ENCODE results near the gene AKT3. TPM values are rescaled to one million over a fixed set of nuclear protein-coding genes. Genes with fewer than 3 reads are reported as not detected.

Gene AKT3
- total RNA-seq, 1 donor from 2014 or later, result 36.2 TPM

- Histone ChIP-seq H3K4me1 (peaks cover 73% of the 10 kb centered on the region), H3K27me3 (no peaks in the 10 kb centered on the region), H3F3A (ENCODE audit: low read depth) (peaks cover 49% of the 10 kb centered on the region), H3K36me3 (no peaks in the 10 kb centered on the region), H3K79me2 (ENCODE audit: low read depth) (no peaks in the 10 kb centered on the region), H3K4me3 (no peak overlapping the region), H3K4me2 (peak overlapping the region; percentile 66), H3K9ac (no peak overlapping the region), H4K20me1 (ENCODE audit: low read depth) (no peaks in the 10 kb centered on the region), H2AFZ (replicated peaks) (no peak overlapping the region), H3K27ac (no peak overlapping the region), H3K9me3 (ENCODE audit: low read depth) (no peaks in the 10 kb centered on the region)
- Mint-ChIP-seq H3K27me3 (ENCODE audit: insufficient read depth, low read depth) (peaks cover 2% of the 10 kb centered on the region), H3K4me3 (peak overlapping the region; percentile 5), H3K9me3 (no peaks in the 10 kb centered on the region), H3K36me3 (peaks cover 2% of the 10 kb centered on the region), H3K27ac (peak overlapping the region; percentile 16), H3K4me1 (peaks cover 71% of the 10 kb centered on the region)
- no peak for DNase-seq (ENCODE audit: low spot score)
- TF ChIP-seq EZH2 (IDR thresholded peaks at IDR 0.05) (no peak), EZH2phosphoT487 (IDR thresholded peaks at IDR 0.05) (no peak)
These were observed 378.0 kb downstream of the AKT3 start for GRCh38 chr1:243471754-243472745.

DNA sequence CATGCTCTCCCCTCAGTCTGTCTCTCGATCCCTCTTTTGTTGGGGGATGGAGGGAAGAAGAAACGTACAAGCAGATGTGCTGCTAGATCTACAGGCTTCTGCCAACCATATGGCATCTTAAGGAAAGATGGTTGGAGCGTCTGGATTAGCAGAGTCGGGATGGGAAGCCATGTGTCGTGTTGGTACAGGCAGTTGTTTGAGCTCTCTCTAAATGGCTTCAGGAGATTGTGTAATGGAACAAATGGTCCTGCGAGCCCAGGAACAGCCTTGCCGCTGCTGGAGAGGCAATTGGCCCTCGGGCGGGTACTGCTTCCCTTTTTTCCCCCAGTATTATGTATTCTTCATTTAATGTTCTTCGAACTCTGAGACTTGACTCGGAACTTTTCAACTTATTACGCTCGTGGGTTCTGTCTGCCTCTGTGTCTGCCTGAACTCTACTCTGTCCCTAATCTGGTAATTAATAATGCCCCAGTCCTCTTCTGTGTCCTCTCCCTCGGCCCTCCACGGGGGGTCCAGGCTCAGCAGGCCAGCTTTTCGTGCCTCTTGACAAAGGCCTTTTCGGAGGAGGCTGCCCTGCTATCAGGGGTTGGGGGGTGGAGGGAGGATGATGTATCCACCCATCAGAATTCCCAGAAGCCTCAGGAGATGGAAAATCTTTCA lies 378.9 kb downstream of the AKT3 start:
- H3K36me3 Mint-ChIP-seq, result peaks cover 3% of the 10 kb centered on the region
- no peak overlapping the region for H3K9ac ChIP-seq
- H3K4me3 ChIP-seq, result peak overlapping the region; percentile 16
- H3K4me3 Mint-ChIP-seq, result peak overlapping the region; percentile 57
- H4K20me1 ChIP-seq (ENCODE audit: low read depth), result no peaks in the 10 kb centered on the region
- peak overlapping the region; percentile 69 for H3K27ac ChIP-seq
- peaks cover 68% of the 10 kb centered on the region for H3K4me1 ChIP-seq
- peaks cover 64% of the 10 kb centered on the region for H3K4me1 Mint-ChIP-seq
- no peaks in the 10 kb centered on the region for H3K9me3 Mint-ChIP-seq
- H3K27me3 Mint-ChIP-seq (ENCODE audit: insufficient read depth, low read depth), result peaks cover 2% of the 10 kb centered on the region
- H3K79me2 ChIP-seq (ENCODE audit: low read depth), result no peaks in the 10 kb centered on the region
- peak overlapping the region; percentile 70 for H2AFZ ChIP-seq (replicated peaks)
- no peak for TF ChIP-seq EZH2 (IDR thresholded peaks at IDR 0.05)
- DNase-seq (ENCODE audit: low spot score), result peak; percentile 76
- H3K27me3 ChIP-seq, result no peaks in the 10 kb centered on the region
- peaks cover 47% of the 10 kb centered on the region for H3F3A ChIP-seq (ENCODE audit: low read depth)
- no peaks in the 10 kb centered on the region for H3K36me3 ChIP-seq
- no peaks in the 10 kb centered on the region for H3K9me3 ChIP-seq (ENCODE audit: low read depth)
- peak overlapping the region; percentile 66 for H3K4me2 ChIP-seq
- H3K27ac Mint-ChIP-seq, result peak overlapping the region; percentile 97

- Mint-ChIP-seq H3K27ac (peak overlapping the region; percentile 97), H3K27me3 (ENCODE audit: insufficient read depth, low read depth) (peaks cover 2% of the 10 kb centered on the region), H3K4me3 (peak overlapping the region; percentile 57), H3K36me3 (peaks cover 3% of the 10 kb centered on the region), H3K4me1 (peaks cover 57% of the 10 kb centered on the region), H3K9me3 (no peaks in the 10 kb centered on the region)
- Histone ChIP-seq H3K4me2 (peak overlapping the region; percentile 66), H3K9ac (no peak overlapping the region), H3K4me1 (peaks cover 63% of the 10 kb centered on the region), H3K27ac (peak overlapping the region; percentile 69), H4K20me1 (ENCODE audit: low read depth) (no peaks in the 10 kb centered on the region), H2AFZ (replicated peaks) (peak overlapping the region; percentile 70), H3K9me3 (ENCODE audit: low read depth) (no peaks in the 10 kb centered on the region), H3K4me3 (peak overlapping the region; percentile 16), H3K36me3 (no peaks in the 10 kb centered on the region), H3K79me2 (ENCODE audit: low read depth) (no peaks in the 10 kb centered on the region), H3F3A (ENCODE audit: low read depth) (peaks cover 42% of the 10 kb centered on the region), H3K27me3 (no peaks in the 10 kb centered on the region)
- TF ChIP-seq EZH2phosphoT487 (IDR thresholded peaks at IDR 0.05) (no peak), EZH2 (IDR thresholded peaks at IDR 0.05) (no peak)
- TF ChIP-seq, protein P1, sequence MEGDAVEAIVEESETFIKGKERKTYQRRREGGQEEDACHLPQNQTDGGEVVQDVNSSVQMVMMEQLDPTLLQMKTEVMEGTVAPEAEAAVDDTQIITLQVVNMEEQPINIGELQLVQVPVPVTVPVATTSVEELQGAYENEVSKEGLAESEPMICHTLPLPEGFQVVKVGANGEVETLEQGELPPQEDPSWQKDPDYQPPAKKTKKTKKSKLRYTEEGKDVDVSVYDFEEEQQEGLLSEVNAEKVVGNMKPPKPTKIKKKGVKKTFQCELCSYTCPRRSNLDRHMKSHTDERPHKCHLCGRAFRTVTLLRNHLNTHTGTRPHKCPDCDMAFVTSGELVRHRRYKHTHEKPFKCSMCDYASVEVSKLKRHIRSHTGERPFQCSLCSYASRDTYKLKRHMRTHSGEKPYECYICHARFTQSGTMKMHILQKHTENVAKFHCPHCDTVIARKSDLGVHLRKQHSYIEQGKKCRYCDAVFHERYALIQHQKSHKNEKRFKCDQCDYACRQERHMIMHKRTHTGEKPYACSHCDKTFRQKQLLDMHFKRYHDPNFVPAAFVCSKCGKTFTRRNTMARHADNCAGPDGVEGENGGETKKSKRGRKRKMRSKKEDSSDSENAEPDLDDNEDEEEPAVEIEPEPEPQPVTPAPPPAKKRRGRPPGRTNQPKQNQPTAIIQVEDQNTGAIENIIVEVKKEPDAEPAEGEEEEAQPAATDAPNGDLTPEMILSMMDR (IDR thresholded peaks at IDR 0.05), result no peak
- peak; percentile 68 for DNase-seq (ENCODE audit: low spot score)
These were observed 379.5 kb downstream of the AKT3 start for GRCh38 chr1:243470502-243470901.

- no peak overlapping the region for H3K9ac ChIP-seq
- TF ChIP-seq, protein P1 (IDR thresholded peaks at IDR 0.05), result no peak
- TF ChIP-seq EZH2phosphoT487 (IDR thresholded peaks at IDR 0.05) (no peak), EZH2 (IDR thresholded peaks at IDR 0.05) (no peak)
- H3K27ac Mint-ChIP-seq, result peak overlapping the region; percentile 97
- no peaks in the 10 kb centered on the region for H3K36me3 ChIP-seq
- no peaks in the 10 kb centered on the region for H3K9me3 ChIP-seq (ENCODE audit: low read depth)
- no peak overlapping the region for H2AFZ ChIP-seq (replicated peaks)
- H3K4me3 Mint-ChIP-seq, result no peak overlapping the region
- H3K4me1 Mint-ChIP-seq, result peaks cover 48% of the 10 kb centered on the region
- no peak overlapping the region for H3K27ac ChIP-seq
- H3K4me2 ChIP-seq, result no peak overlapping the region
- H3K4me1 ChIP-seq, result peaks cover 53% of the 10 kb centered on the region
- peaks cover 35% of the 10 kb centered on the region for H3F3A ChIP-seq (ENCODE audit: low read depth)
- DNase-seq (ENCODE audit: low spot score), result no peak
- no peak overlapping the region for H3K4me3 ChIP-seq
- H3K27me3 Mint-ChIP-seq (ENCODE audit: insufficient read depth, low read depth), result no peaks in the 10 kb centered on the region
- H3K79me2 ChIP-seq (ENCODE audit: low read depth), result no peaks in the 10 kb centered on the region
- H3K9me3 Mint-ChIP-seq, result no peaks in the 10 kb centered on the region
- H3K36me3 Mint-ChIP-seq, result peaks cover 3% of the 10 kb centered on the region
- H3K27me3 ChIP-seq, result no peaks in the 10 kb centered on the region
- H4K20me1 ChIP-seq (ENCODE audit: low read depth), result no peaks in the 10 kb centered on the region
These were observed 380.5 kb downstream of the AKT3 start for GRCh38 chr1:243469497-243469896.

Measured in neural progenitor cell (in vitro differentiated cells).